ENCODE data around the gene CACNA1C.

DNA sequence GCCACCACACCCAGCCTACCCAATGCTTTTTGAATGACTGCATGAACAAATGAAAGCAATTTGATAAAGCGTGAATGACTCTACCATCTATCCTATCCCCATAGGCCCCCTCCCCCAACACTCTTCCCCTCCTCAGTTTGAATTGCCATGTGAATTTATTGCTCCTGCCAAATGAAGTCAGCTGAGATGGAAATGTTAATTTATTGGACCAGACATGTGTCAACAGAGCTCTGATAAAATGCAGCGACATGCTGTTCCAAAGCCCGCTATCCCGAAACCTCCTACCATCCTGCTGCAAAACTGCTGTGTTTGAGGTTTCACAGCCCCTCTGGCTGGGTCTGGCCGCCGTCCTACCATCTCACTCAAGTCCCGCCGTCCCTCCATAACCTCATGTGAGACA lies 360.5 kb downstream of the CACNA1C start:
- TF ChIP-seq POLR2A (IDR thresholded peaks at IDR 0.05; ENCODE audit: low read depth, low read length) (no peak), TAF1 (IDR thresholded peaks at IDR 0.05; ENCODE audit: low read depth, low read length) (no peak)

All from GM12891 (cell line).